ENCODE data around the gene ADCY1.
"Not testable (repeated sequence)": the region's sequence is repeated elsewhere in the genome, so short reads cannot be mapped to it uniquely, and the experiment has no call there.

ADCY1 gene

GRCh38 chr7:45768516-45769394 lies 194.6 kb downstream of the ADCY1 start:
- DNase-seq, result peak; percentile 93

GRCh38 chr7:45769626-45770025 lies 195.5 kb downstream of the ADCY1 start:
- not testable (repeated sequence) for DNase-seq

Measured in NCI-H510A (cell line).